Stomach (tissue), 9 donors: Measurements from ENCODE around the gene TMPRSS11D. TPM values are rescaled to one million over a fixed set of nuclear protein-coding genes. Genes with fewer than 3 reads are reported as not detected.
A peak's percentile ranks its signal among the peaks of the same experiment; 100 is the strongest.

Source experiments
- DNase-seq, 2 donors: peaks; one replicate each; pipeline versions ENCODE4 v3.0.0 to v3.0.0-alpha.2; 2013 to 2019
- H3K27ac ChIP-seq, 5 donors: fragments of 200-600 bp in 4 of 5; sonication (generic) in 4 of 5; one replicate each; pipeline ENCODE4 v1.5.1; 2013 to 2019; ENCODE audit warnings: mild to moderate bottlenecking in 1 of 5, moderate library complexity in 1 of 5
- H3K27me3 ChIP-seq, 3 donors: fragments of 200-600 bp; sonication (generic); one replicate each; pipeline ENCODE4 v1.5.1; 2017 to 2019; ENCODE audit warnings: mixed run types in 1 of 3
- H3K36me3 ChIP-seq, 4 donors: fragments of 200-600 bp; sonication (generic); 1 replicate in 3 of 4; 2 replicates in 1 of 4; pipeline ENCODE4 v1.5.1; 2016 to 2019
- H3K4me1 ChIP-seq, 4 donors: fragments of 200-600 bp; sonication (generic); one replicate each; pipeline ENCODE4 v1.5.1; 2016 to 2019
- H3K4me3 ChIP-seq, 4 donors: fragments of 200-600 bp; sonication (generic) in 3 of 4; one replicate each; pipeline ENCODE4 v1.5.1; 2016 to 2019; ENCODE audit warnings: mild to moderate bottlenecking in 1 of 4
- H3K9me3 ChIP-seq, 4 donors: fragments of 200-600 bp; sonication (generic); one replicate each; pipeline ENCODE4 v1.5.1; 2016 to 2019
- EP300 ChIP-seq: sonication (generic); formaldehyde crosslinking; IDR thresholded peaks from one replicate; pipeline ENCODE4 v1.6.1; 2017; ENCODE audit warnings: antibody characterized with exemption
- POLR2A ChIP-seq, 4 donors: fragments of 450-650 bp; IDR thresholded peaks; one replicate each; pipeline ENCODE4 v1.6.1; 2016; ENCODE audit warnings: antibody characterized with exemption in 4 of 4, control low read depth in 2 of 4, mild to moderate bottlenecking in 1 of 4, moderate library complexity in 1 of 4
- POLR2AphosphoS5 ChIP-seq, 3 donors: sonication (generic); formaldehyde crosslinking; IDR thresholded peaks; one replicate each; pipeline ENCODE4 v1.6.1; 2016; ENCODE audit warnings: antibody characterized with exemption in 3 of 3
- WGBS, 5 donors: extraction: QIAGEN DNeasy Blood & Tissue Kit in 3 of 5; methylation state at CpG; one replicate each; pipeline versions ENCODE4 v1.1.5 to v1.1.7; 2013 to 2018; 5-methylcytosine and 5-hydroxymethylcytosine counted together
- intact Hi-C: fragments of 100-400 bp; cut with DNase I; formaldehyde crosslinking; loops from one replicate; pipeline ENCODE4 v1.15.1; 2023; ENCODE audit warnings: low total_unique reads
- polyA plus RNA-seq, 3 donors: library from polyadenylated mRNA; stranded (reverse); fragments of 200-250 nt; gene quantifications; one replicate each; pipeline ENCODE4 v1.2.3, GENCODE V29; 2013
- total RNA-seq, 5 donors: library from RNA; depleted of rRNA; stranded (reverse); fragments of >200 nt; gene quantifications; one replicate each; pipeline versions ENCODE4 v1.1.0 to v1.2.3, GENCODE V29; 2014 to 2016
- TF ChIP-seq, protein P1 (sequence below), 7 experiments: fragments of 450-650 bp in 4 of 7; fragments of 200-600 bp in 3 of 7; sonication (generic) in 3 of 7; IDR thresholded peaks; one replicate each; pipeline ENCODE4 v1.5.1; 2016 to 2019; ENCODE audit warnings: antibody characterized with exemption in 7 of 7, control low read depth in 2 of 7, mild to moderate bottlenecking in 1 of 7
- donor health status: healthy with polysubstance abuse.
- donor health status: Bipolar disorder and iron deficiency.
- donor health status: healthy.

Gene TMPRSS11D
- total and polyA plus RNA-seq, 8 donors: 27.3 TPM; not detected in 7

- H3K4me1 ChIP-seq: no peaks in the 10 kb centered on the region
- H3K36me3 ChIP-seq: no peaks in the 10 kb centered on the region
- no peak overlapping the region for H3K4me3 ChIP-seq
- TF ChIP-seq POLR2AphosphoS5 (IDR thresholded peaks at IDR 0.05): no peak
- no peak for TF ChIP-seq POLR2A (IDR thresholded peaks at IDR 0.05)
- TF ChIP-seq EP300: no peak
- TF ChIP-seq, protein P1, sequence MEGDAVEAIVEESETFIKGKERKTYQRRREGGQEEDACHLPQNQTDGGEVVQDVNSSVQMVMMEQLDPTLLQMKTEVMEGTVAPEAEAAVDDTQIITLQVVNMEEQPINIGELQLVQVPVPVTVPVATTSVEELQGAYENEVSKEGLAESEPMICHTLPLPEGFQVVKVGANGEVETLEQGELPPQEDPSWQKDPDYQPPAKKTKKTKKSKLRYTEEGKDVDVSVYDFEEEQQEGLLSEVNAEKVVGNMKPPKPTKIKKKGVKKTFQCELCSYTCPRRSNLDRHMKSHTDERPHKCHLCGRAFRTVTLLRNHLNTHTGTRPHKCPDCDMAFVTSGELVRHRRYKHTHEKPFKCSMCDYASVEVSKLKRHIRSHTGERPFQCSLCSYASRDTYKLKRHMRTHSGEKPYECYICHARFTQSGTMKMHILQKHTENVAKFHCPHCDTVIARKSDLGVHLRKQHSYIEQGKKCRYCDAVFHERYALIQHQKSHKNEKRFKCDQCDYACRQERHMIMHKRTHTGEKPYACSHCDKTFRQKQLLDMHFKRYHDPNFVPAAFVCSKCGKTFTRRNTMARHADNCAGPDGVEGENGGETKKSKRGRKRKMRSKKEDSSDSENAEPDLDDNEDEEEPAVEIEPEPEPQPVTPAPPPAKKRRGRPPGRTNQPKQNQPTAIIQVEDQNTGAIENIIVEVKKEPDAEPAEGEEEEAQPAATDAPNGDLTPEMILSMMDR (IDR thresholded peaks at IDR 0.05): no peak
- DNase-seq: no peak
- no peaks in the 10 kb centered on the region for H3K27me3 ChIP-seq
- intact Hi-C loops: no loop called here
- no peaks in the 10 kb centered on the region for H3K9me3 ChIP-seq
- 49 to 67% (median 60%) methylated on average over 6 of the region's 6 CpGs for WGBS, 5 donors
- no peak overlapping the region for H3K27ac ChIP-seq
Observed at GRCh38 chr4:67885762-67886161, 2.0 kb upstream of the TMPRSS11D start.

GRCh38 chr4:67884701-67885100 lies 899 bp upstream of the TMPRSS11D start:
- no peak for TF ChIP-seq EP300
- TF ChIP-seq, protein P1 (IDR thresholded peaks at IDR 0.05): no peak
- TF ChIP-seq POLR2A (IDR thresholded peaks at IDR 0.05): no peak
- no peak for TF ChIP-seq POLR2AphosphoS5 (IDR thresholded peaks at IDR 0.05)
- Histone ChIP-seq H3K4me1 (no peaks in the 10 kb centered on the region), H3K9me3 (no peaks in the 10 kb centered on the region), H3K4me3 (no peak overlapping the region), H3K27ac (no peak overlapping the region), H3K36me3 (no peaks in the 10 kb centered on the region), H3K27me3 (no peaks in the 10 kb centered on the region)
- DNase-seq: no peak
- intact Hi-C loops: no loop called here

- H3K4me3 ChIP-seq: no peak overlapping the region
- no peaks in the 10 kb centered on the region for H3K36me3 ChIP-seq
- no peaks in the 10 kb centered on the region for H3K4me1 ChIP-seq
- DNase-seq: no peak
- no peak for TF ChIP-seq POLR2A (IDR thresholded peaks at IDR 0.05)
- H3K27me3 ChIP-seq: no peaks in the 10 kb centered on the region
- H3K9me3 ChIP-seq: no peaks in the 10 kb centered on the region
- intact Hi-C loops: no loop called here
- no peak overlapping the region for H3K27ac ChIP-seq
- 71 to 78% (median 75%) methylated on average over 5 of the region's 5 CpGs for WGBS, 5 donors
Observed at GRCh38 chr4:67883458-67883857, 344 bp downstream of the TMPRSS11D start.

GRCh38 chr4:67880866-67881610 lies 2.8 kb downstream of the TMPRSS11D start:
- no peak for TF ChIP-seq EP300
- TF ChIP-seq POLR2A (IDR thresholded peaks at IDR 0.05): no peak
- TF ChIP-seq, protein P1 (IDR thresholded peaks at IDR 0.05): no peak
- TF ChIP-seq POLR2AphosphoS5 (IDR thresholded peaks at IDR 0.05): no peak

GRCh38 chr4:67879486-67879885 lies 4.3 kb downstream of the TMPRSS11D start:
- H3K9me3 ChIP-seq: no peaks in the 10 kb centered on the region
- no peak for TF ChIP-seq EP300
- TF ChIP-seq POLR2A (IDR thresholded peaks at IDR 0.05): no peak
- TF ChIP-seq POLR2AphosphoS5 (IDR thresholded peaks at IDR 0.05): no peak
- TF ChIP-seq, protein P1 (IDR thresholded peaks at IDR 0.05): no peak
- no peak overlapping the region for H3K27ac ChIP-seq
- intact Hi-C loops: no loop called here
- H3K4me3 ChIP-seq: no peak overlapping the region
- no peaks in the 10 kb centered on the region for H3K4me1 ChIP-seq
- H3K27me3 ChIP-seq: no peaks in the 10 kb centered on the region
- H3K36me3 ChIP-seq: no peaks in the 10 kb centered on the region
- no peak for DNase-seq
- 88 to 93% (median 90%) methylated on average over 3 of the region's 3 CpGs for WGBS, 5 donors

More at GRCh38 chr4:67880866-67881610, 2.8 kb downstream of the TMPRSS11D start:
- Histone ChIP-seq H3K4me3 (no peak overlapping the region), H3K27me3 (no peaks in the 10 kb centered on the region), H3K9me3 (no peaks in the 10 kb centered on the region), H3K4me1 (no peaks in the 10 kb centered on the region), H3K27ac (no peak overlapping the region), H3K36me3 (no peaks in the 10 kb centered on the region)
- 67 to 76% (median 69%) methylated on average over 1 of the region's 1 CpG for WGBS, 5 donors
- peak in 1 of 2 donors; percentile 46 for DNase-seq
- intact Hi-C loops: no loop called here
